Fibroblast of lung (primary cell): ENCODE measurements around the gene SPX.

Experiments used
- CTCF ChIP-seq, 2 donors: IDR thresholded peaks in 1 of 2; conservative IDR thresholded peaks in 1 of 2; 1 replicate in 1 of 2; 2 replicates in 1 of 2; pipeline ENCODE4 v1.5.1; 2011 to 2012; ENCODE audit warnings: low read length in 2 of 2, control low read depth in 1 of 2, inconsistent platforms in 1 of 2, low read depth in 1 of 2, mild to moderate bottlenecking in 1 of 2
- EZH2 ChIP-seq: IDR thresholded peaks from 2 replicates; pipeline ENCODE4 v1.5.1; 2012; ENCODE audit warnings: low read length, control low read depth, mild to moderate bottlenecking; ENCODE audit errors: missing control alignments

DNA sequence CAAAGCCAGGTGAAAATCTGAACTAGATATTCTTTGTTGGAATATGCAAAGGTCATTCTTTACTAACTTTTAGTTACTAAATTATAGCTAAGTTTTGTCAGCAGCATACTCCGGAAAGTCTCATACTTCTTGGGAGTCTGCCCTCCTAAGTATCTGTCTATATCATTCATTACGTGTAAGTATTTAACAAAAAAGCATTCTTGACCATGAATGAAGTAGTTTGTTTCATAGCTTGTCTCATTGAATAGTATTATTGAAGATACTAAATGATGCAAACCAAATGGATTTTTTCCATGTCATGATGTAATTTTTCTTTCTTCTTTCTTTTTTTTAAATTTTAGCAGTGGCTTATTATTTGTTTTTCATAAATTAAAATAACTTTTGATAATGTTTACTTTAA is 9.8 kb upstream of the SPX start:
- TF ChIP-seq EZH2 (no peak), CTCF (conservative IDR thresholded peaks at IDR 0.05 in 1 of 2, IDR thresholded peaks at IDR 0.05 in 1 of 2; ENCODE audit: low read depth in 1 of 2, low read length in 2 of 2) (no peak)
